K562 (cell line): Measurements from ENCODE around the gene KMT2D. TPM values are rescaled to one million over a fixed set of nuclear protein-coding genes. Genes with fewer than 3 reads are reported as not detected.

Source experiments
- ATF6 ChIP-seq: sonication (generic); formaldehyde crosslinking; IDR thresholded peaks from 2 replicates; pipeline ENCODE4 v1.4.0; 2020; ENCODE audit warnings: mild to moderate bottlenecking, missing genetic modification reagents
- BACH1 ChIP-seq: fragments of 200-800 bp; sonication (Bioruptor generic); IDR thresholded peaks from 2 replicates; pipeline ENCODE4 v1.6.1; 2016; ENCODE audit warnings: missing genetic modification characterization, missing compliant biosample characterization
- BRD9 ChIP-seq: fragments of 450-650 bp; IDR thresholded peaks from 2 replicates; pipeline ENCODE4 v1.6.1; 2018; ENCODE audit warnings: low read depth; ENCODE audit not compliant: partially characterized antibody
- CEBPB ChIP-seq: fragments of 450-650 bp; IDR thresholded peaks from 2 replicates; pipeline ENCODE4 v1.6.1; 2016; ENCODE audit warnings: missing genetic modification characterization, missing compliant biosample characterization
- CREM ChIP-seq: IDR thresholded peaks from 2 replicates; pipeline ENCODE4 v1.6.1; 2014; ENCODE audit warnings: antibody characterized with exemption, low read depth
- DPF2 ChIP-seq: fragments of 450-650 bp; IDR thresholded peaks from 2 replicates; pipeline ENCODE4 v1.6.1; 2016
- ETV5 ChIP-seq: sonication (generic); formaldehyde crosslinking; IDR thresholded peaks from 2 replicates; pipeline ENCODE4 v1.4.0; 2020; ENCODE audit warnings: low read depth, mild to moderate bottlenecking, missing genetic modification reagents
- FOXK1 ChIP-seq: sonication (generic); formaldehyde crosslinking; IDR thresholded peaks from 2 replicates; pipeline ENCODE4 v1.8.0; 2022; ENCODE audit warnings: missing genetic modification reagents, mild to moderate bottlenecking, borderline replicate concordance
- FOXK2 ChIP-seq, 2 experiments: fragments of 450-650 bp; IDR thresholded peaks in 1 of 2; conservative IDR thresholded peaks in 1 of 2; 2 replicates each; pipeline ENCODE4 v1.6.1; 2016; ENCODE audit warnings: low read depth in 2 of 2, mild to moderate bottlenecking in 1 of 2
- HDAC1 ChIP-seq, 2 experiments: fragments of 450-650 bp; IDR thresholded peaks; 2 replicates each; pipeline ENCODE4 v1.6.1; 2016 to 2017; ENCODE audit warnings: inconsistent platforms in 1 of 2, mild to moderate bottlenecking in 1 of 2, moderate library complexity in 1 of 2
- NCOA6 ChIP-seq: fragments of 450-650 bp; IDR thresholded peaks from 2 replicates; pipeline ENCODE4 v1.6.1; 2017; ENCODE audit warnings: mild to moderate bottlenecking
- NELFE ChIP-seq: IDR thresholded peaks from 2 replicates; pipeline ENCODE4 v1.6.1; 2011; ENCODE audit warnings: mild to moderate bottlenecking; ENCODE audit not compliant: insufficient read depth, insufficient read length
- PHTF2 ChIP-seq: fragments of 250-450 bp; sonication (Bioruptor Pico); IDR thresholded peaks from 2 replicates; pipeline ENCODE4 v1.5.0; 2021; ENCODE audit warnings: mild to moderate bottlenecking
- SPI1 ChIP-seq: IDR thresholded peaks from 2 replicates; pipeline ENCODE4 v1.6.1; 2011; ENCODE audit warnings: low read depth, low read length, control low read depth, borderline replicate concordance
- TFE3 ChIP-seq: fragments of 450-650 bp; formaldehyde crosslinking; IDR thresholded peaks from 2 replicates; pipeline ENCODE4 v1.4.0; 2020; ENCODE audit warnings: mild to moderate bottlenecking, mixed read lengths
- ZFP30 ChIP-seq: fragments of 250-450 bp; sonication (Bioruptor Pico); IDR thresholded peaks from 2 replicates; pipeline ENCODE4 v1.8.0; 2022; ENCODE audit warnings: moderate library complexity, mild to moderate bottlenecking, inconsistent platforms, borderline replicate concordance
- ZNF239 ChIP-seq: fragments of 250-450 bp; sonication (Bioruptor Pico); IDR thresholded peaks from 2 replicates; pipeline ENCODE4 v1.4.0; 2020; ENCODE audit warnings: mild to moderate bottlenecking
- ZNF583 ChIP-seq: fragments of 250-450 bp; sonication (Bioruptor Pico); IDR thresholded peaks from 2 replicates; pipeline ENCODE4 v1.4.0; 2020
- polyA plus RNA-seq, 8 experiments: library from polyadenylated mRNA; depleted of rRNA in 4 of 8; stranded (reverse) in 5 of 8; unstranded in 3 of 8; fragments of >200 nt; fragmentation: Nextera tagmentation in 2 of 8; fragmentation: Illumina TruSeq in 1 of 8; extraction: Ambion mirVana in 2 of 8; extraction: Trizol in 1 of 8; gene quantifications; 2 replicates each; pipeline versions ENCODE4 v1.2.1 to v1.2.3, GENCODE V29; 2011 to 2014; ENCODE audit warnings: inconsistent platforms in 1 of 8, missing spikeins in 1 of 8
- total RNA-seq, 7 experiments: library from RNA; depleted of rRNA in 6 of 7; stranded (reverse); fragments of >200 nt in 6 of 7; fragmentation: Illumina TruSeq in 2 of 7; extraction: Trizol in 2 of 7; gene quantifications; 2 replicates each; pipeline versions ENCODE4 v1.2.1 to v1.2.3, GENCODE V29; 2011 to 2021; ENCODE audit warnings: low replicate concordance in 1 of 7
- TF ChIP-seq, protein P1 (sequence below): fragments of 250-450 bp; sonication (Bioruptor Pico); IDR thresholded peaks from 2 replicates; pipeline ENCODE4 v1.4.0; 2020; ENCODE audit warnings: mild to moderate bottlenecking, moderate library complexity
- TF ChIP-seq, protein P2 (sequence below): IDR thresholded peaks from 3 replicates; pipeline ENCODE4 v1.6.1; 2011; ENCODE audit warnings: borderline replicate concordance, mild to moderate bottlenecking, moderate library complexity; ENCODE audit not compliant: insufficient read length; ENCODE audit errors: extremely low read depth

Gene KMT2D
- total and polyA plus RNA-seq, 9 of the 15 experiments (the other 6 are each of a cell fraction or from before 2014, with no cell fraction given) = 0.22 to 93.7 (median 13.7) TPM

DNA sequence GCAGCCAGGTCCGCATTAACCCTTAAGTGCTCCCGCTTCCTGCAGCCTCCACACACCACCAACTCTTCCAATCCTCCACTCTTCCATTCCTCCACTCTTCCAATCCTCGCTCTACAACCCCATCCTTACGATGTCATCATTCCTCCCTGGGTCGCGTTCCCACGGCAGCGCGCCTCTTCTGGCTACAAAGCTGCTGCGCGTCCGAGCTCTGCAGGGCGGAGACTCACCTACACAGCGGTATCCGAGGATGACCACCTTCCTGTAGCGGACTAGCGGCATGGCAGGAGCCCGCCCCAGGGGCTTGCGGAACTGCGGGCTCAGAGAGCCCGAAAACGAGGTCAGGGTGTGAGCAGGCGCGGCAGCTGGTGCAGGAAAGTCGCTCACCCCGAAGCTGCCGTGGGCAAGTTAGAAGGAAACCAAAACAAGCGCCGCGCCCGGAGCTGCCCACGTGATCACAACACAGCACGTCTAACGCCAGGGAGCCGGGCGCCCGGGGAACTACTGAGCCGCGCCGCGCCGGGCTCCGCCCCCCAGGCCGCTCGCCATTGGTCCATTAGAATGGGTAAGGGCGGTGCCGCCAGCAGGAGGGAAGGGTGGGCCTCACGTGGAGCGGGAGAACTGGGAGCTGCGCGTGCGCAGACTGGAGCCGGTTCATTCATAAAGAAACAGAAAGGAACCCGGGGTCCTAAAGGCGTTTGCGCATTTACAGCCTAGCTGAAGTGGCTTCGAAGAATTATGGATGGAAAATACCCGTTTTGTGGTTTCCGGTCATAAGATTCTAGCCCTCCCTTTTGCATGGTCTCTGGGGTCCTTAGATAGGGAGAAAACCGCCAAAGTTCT is 9.1 kb upstream of the KMT2D start, which contains the start of gene RHEBL1 (continued):
- TF ChIP-seq ZFP30 (no peak), CREM (peak; percentile 56), NELFE (no peak), DPF2 (peak; percentile 27), PHTF2 (CRISPR knock-in tag) (no peak), TFE3 (CRISPR knock-in tag) (peak; percentile 96), BACH1 (tag) (no peak), NCOA6 (no peak), CEBPB (tag) (peak; percentile 51; the same call in 1 of the 2 replicates), ZNF583 (no peak), ZNF239 (no peak), BRD9 (no peak), HDAC1 (IDR thresholded peaks at IDR 0.05) (peak in 1 of 2 experiments; percentile 97; a peak in 2 of 4 replicates), ATF6 (CRISPR knock-in tag) (peak; percentile 72; the same call in 1 of the 2 replicates), FOXK2 (conservative IDR thresholded peaks at IDR 0.05 in 1 of 2, IDR thresholded peaks at IDR 0.05 in 1 of 2; ENCODE audit: low read depth in 2 of 2) (peak; percentile 98 to 99), SPI1 (0 out of 2 replicates have a peak, but pooled peaks have one; percentile 5), ETV5 (peak; percentile 56), FOXK1 (CRISPR knock-in tag) (0 out of 2 replicates have a peak, but pooled peaks have one; percentile 17)
- TF ChIP-seq, protein P1, sequence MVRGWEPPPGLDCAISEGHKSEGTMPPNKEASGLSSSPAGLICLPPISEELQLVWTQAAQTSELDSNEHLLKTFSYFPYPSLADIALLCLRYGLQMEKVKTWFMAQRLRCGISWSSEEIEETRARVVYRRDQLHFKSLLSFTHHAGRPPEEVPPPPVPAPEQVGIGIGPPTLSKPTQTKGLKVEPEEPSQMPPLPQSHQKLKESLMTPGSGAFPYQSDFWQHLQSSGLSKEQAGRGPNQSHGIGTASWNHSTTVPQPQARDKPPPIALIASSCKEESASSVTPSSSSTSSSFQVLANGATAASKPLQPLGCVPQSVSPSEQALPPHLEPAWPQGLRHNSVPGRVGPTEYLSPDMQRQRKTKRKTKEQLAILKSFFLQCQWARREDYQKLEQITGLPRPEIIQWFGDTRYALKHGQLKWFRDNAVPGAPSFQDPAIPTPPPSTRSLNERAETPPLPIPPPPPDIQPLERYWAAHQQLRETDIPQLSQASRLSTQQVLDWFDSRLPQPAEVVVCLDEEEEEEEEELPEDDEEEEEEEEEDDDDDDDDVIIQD (CRISPR knock-in tag) = no peak
- TF ChIP-seq, protein P2, sequence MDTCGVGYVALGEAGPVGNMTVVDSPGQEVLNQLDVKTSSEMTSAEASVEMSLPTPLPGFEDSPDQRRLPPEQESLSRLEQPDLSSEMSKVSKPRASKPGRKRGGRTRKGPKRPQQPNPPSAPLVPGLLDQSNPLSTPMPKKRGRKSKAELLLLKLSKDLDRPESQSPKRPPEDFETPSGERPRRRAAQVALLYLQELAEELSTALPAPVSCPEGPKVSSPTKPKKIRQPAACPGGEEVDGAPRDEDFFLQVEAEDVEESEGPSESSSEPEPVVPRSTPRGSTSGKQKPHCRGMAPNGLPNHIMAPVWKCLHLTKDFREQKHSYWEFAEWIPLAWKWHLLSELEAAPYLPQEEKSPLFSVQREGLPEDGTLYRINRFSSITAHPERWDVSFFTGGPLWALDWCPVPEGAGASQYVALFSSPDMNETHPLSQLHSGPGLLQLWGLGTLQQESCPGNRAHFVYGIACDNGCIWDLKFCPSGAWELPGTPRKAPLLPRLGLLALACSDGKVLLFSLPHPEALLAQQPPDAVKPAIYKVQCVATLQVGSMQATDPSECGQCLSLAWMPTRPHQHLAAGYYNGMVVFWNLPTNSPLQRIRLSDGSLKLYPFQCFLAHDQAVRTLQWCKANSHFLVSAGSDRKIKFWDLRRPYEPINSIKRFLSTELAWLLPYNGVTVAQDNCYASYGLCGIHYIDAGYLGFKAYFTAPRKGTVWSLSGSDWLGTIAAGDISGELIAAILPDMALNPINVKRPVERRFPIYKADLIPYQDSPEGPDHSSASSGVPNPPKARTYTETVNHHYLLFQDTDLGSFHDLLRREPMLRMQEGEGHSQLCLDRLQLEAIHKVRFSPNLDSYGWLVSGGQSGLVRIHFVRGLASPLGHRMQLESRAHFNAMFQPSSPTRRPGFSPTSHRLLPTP = no peak
